ENCODE results near the gene RBM10. TPM values are rescaled to one million over a fixed set of nuclear protein-coding genes. Genes with fewer than 3 reads are reported as not detected.
"Not testable (repeated sequence)": the region's sequence is repeated elsewhere in the genome, so short reads cannot be mapped to it uniquely, and the experiment has no call there.

Gene RBM10
- total RNA-seq, 5 donors from 2014 or later (not counting 1 experiment from before 2014, with no cell fraction given): 37.3 to 60.3 (median 55.8) TPM

- H3K9me3 ChIP-seq: no peaks in the 10 kb centered on the region
- Mint-ChIP-seq H3K27me3 (peaks cover 0 to 10% of the 10 kb centered on the region in 2 donors), H3K27ac (no peak overlapping the region), H3K9me3 (no peaks in the 10 kb centered on the region), H3K4me1 (no peaks in the 10 kb centered on the region), H3K4me3 (no peak overlapping the region), H3K36me3 (no peaks in the 10 kb centered on the region)
- no peaks in the 10 kb centered on the region for H3K36me3 ChIP-seq (ENCODE audit: control insufficient read depth in 2 of 2, extremely low read depth in 1 of 2, insufficient read depth in 1 of 2, low read length in 1 of 2)
- CTCF ChIA-PET: no interaction called here
- no peak for ATAC-seq (replicated peaks in 1 of 4)
- POLR2A ChIA-PET: interaction anchor here in 1 of 2 donors (0.6 kb wide), 1 partner anchor 119 kb away, joined by 4 read pairs; no protein-coding TSS in a partner anchor
- no peak overlapping the region for H3K4me3 ChIP-seq (ENCODE audit: control insufficient read depth in 1 of 2, extremely low read depth in 1 of 2, low read length in 1 of 2)
- WGBS (ENCODE audit: insufficient coverage): 80% methylated on average over 3 of the region's 9 CpGs
- DNase-seq: no peak
- H3K27ac ChIP-seq (ENCODE audit: low read length): no peak overlapping the region
- H3K27me3 ChIP-seq (replicated peaks in 1 of 2; ENCODE audit: control insufficient read depth in 2 of 2, extremely low read depth in 1 of 2, insufficient read depth in 2 of 2, low read length in 1 of 2): no peaks in the 10 kb centered on the region
- H3K4me1 ChIP-seq (ENCODE audit: control insufficient read depth in 1 of 2, extremely low read depth in 1 of 2, insufficient read depth in 2 of 2, low read length in 2 of 2): no peaks in the 10 kb centered on the region
Observed at GRCh38 chrX:47112316-47112954, 32.6 kb upstream of the RBM10 start.

DNA sequence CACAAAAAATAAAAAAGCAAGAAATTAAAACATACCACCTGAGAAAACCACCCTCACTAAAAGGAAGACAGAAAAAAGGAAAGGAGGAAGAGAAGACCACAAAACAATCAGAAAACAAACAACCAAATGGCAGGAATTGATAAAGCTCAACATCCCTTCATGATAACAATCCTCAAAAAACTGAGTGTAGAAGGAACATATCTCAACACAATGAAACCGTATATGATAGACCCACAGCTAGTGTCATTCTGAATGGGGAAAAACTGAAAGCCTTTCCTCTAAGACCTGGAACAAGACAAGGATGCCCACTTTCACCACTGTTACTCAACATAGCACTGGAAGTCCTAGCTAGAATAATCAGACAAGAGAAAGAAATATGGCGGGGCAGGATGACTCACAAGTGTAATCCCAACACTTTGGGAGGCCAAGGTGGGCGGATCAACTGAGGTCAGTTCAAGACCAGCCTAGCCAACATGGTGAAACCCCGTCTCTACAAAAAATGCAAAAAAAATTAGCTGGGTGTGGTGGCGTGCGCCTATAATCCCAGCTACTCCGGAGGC is 28.4 kb upstream of the RBM10 start:
- H3K9me3 ChIP-seq; DNase-seq; ATAC-seq (replicated peaks in 1 of 4); H3K4me3 ChIP-seq (ENCODE audit: control insufficient read depth in 1 of 2, extremely low read depth in 1 of 2, low read length in 1 of 2); H3K36me3 ChIP-seq (ENCODE audit: control insufficient read depth in 2 of 2, extremely low read depth in 1 of 2, insufficient read depth in 1 of 2, low read length in 1 of 2); H3K4me1 Mint-ChIP-seq; POLR2A ChIA-PET; H3K36me3 Mint-ChIP-seq; H3K4me1 ChIP-seq (ENCODE audit: control insufficient read depth in 1 of 2, extremely low read depth in 1 of 2, insufficient read depth in 2 of 2, low read length in 2 of 2); H3K27me3 ChIP-seq (replicated peaks in 1 of 2; ENCODE audit: control insufficient read depth in 2 of 2, extremely low read depth in 1 of 2, insufficient read depth in 2 of 2, low read length in 1 of 2); CTCF ChIA-PET; H3K27ac Mint-ChIP-seq; H3K27ac ChIP-seq (ENCODE audit: low read length); H3K9me3 Mint-ChIP-seq; H3K4me3 Mint-ChIP-seq: not testable (repeated sequence)
- WGBS (ENCODE audit: insufficient coverage): 89% methylated on average over 3 of the region's 7 CpGs
- peaks cover 0 to 14% of the 10 kb centered on the region in 2 donors for H3K27me3 Mint-ChIP-seq

GRCh38 chrX:47124466-47124865 is 20.6 kb upstream of the RBM10 start:
- ATAC-seq (replicated peaks in 1 of 4); H3K4me3 ChIP-seq (ENCODE audit: control insufficient read depth in 1 of 2, extremely low read depth in 1 of 2, low read length in 1 of 2); POLR2A ChIA-PET; H3K9me3 ChIP-seq; H3K4me3 Mint-ChIP-seq; DNase-seq; H3K27ac Mint-ChIP-seq; H3K27ac ChIP-seq (ENCODE audit: low read length); H3K27me3 Mint-ChIP-seq; H3K36me3 Mint-ChIP-seq; H3K4me1 ChIP-seq (ENCODE audit: control insufficient read depth in 1 of 2, extremely low read depth in 1 of 2, insufficient read depth in 2 of 2, low read length in 2 of 2); H3K27me3 ChIP-seq (replicated peaks in 1 of 2; ENCODE audit: control insufficient read depth in 2 of 2, extremely low read depth in 1 of 2, insufficient read depth in 2 of 2, low read length in 1 of 2); H3K36me3 ChIP-seq (ENCODE audit: control insufficient read depth in 2 of 2, extremely low read depth in 1 of 2, insufficient read depth in 1 of 2, low read length in 1 of 2); H3K4me1 Mint-ChIP-seq; H3K9me3 Mint-ChIP-seq: not testable (repeated sequence)
- WGBS (ENCODE audit: insufficient coverage): no CpG with 5 or more reads among the region's 3 CpGs
- CTCF ChIA-PET: interaction anchor here in 1 of 2 donors (0.6 kb wide), 1 partner anchor 42 kb away, joined by 3 read pairs; no protein-coding TSS in a partner anchor

DNA sequence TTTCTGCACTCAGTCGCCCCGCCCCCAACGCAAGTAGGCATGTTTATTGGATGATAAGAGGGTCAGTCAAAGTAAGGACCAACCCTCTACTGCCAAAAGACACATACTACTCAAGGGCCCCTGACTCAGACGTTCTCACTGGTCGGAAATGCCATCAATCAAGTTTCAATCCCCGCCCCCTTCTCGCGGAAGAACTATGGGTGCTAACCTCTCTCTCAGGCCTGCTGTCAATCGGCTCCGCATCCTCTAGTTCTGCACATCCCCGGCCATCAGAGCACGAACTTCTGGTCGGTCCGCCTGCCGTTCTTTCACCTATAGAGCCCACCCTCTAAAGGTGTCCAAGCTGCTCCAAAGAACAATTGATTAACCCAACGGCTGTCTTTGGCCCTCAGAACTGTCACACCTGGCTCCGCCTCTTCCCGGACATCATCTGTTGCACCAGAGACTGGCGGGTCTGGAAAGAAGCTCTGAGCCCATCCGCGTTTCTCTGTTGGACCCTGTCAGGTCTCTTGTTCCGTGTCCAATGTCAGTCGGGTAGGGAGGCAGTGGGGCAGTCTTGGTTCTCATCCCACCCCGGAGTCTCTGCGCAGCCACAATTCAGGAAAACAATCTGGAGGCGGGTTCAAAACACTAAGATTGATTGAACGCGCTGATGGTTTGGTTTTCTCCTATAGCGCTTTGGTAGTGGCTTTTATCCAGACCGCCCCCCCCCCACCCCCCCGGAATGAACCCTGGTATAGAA is 15.7 kb upstream of the RBM10 start:
- Histone ChIP-seq H3K27me3 (replicated peaks in 1 of 2; ENCODE audit: control insufficient read depth in 2 of 2, extremely low read depth in 1 of 2, insufficient read depth in 2 of 2, low read length in 1 of 2) (no peaks in the 10 kb centered on the region), H3K4me3 (ENCODE audit: control insufficient read depth in 1 of 2, extremely low read depth in 1 of 2, low read length in 1 of 2) (peak overlapping the region; percentile 53 to 55), H3K27ac (ENCODE audit: low read length) (peak overlapping the region; percentile 51), H3K36me3 (ENCODE audit: control insufficient read depth in 2 of 2, extremely low read depth in 1 of 2, insufficient read depth in 1 of 2, low read length in 1 of 2) (no peaks in the 10 kb centered on the region), H3K4me1 (ENCODE audit: control insufficient read depth in 1 of 2, extremely low read depth in 1 of 2, insufficient read depth in 2 of 2, low read length in 2 of 2) (peaks cover 0 to 7% of the 10 kb centered on the region in 2 experiments), H3K9me3 (no peaks in the 10 kb centered on the region)
- WGBS (ENCODE audit: insufficient coverage): 0% methylated on average over 5 of the region's 31 CpGs
- DNase-seq: peak; percentile 73 to 94 (median 86)
- no peaks in the 10 kb centered on the region for H3K9me3 Mint-ChIP-seq
- POLR2A ChIA-PET: interaction anchor here (0.6 to 1.0 kb wide), 4 partner anchors 14 to 1912 kb away, joined by 3 to 4 read pairs (median 4); no protein-coding TSS in a partner anchor
- H3K4me3 Mint-ChIP-seq: peak overlapping the region; percentile 88 to 95 (median 95)
- H3K27ac Mint-ChIP-seq: peak overlapping the region; percentile 93 to 96
- peak; percentile 98 to 99 (median 98) for ATAC-seq (replicated peaks in 1 of 4)
- H3K36me3 Mint-ChIP-seq: no peaks in the 10 kb centered on the region
- peaks cover 0 to 6% (median 2%) of the 10 kb centered on the region in 3 donors for H3K4me1 Mint-ChIP-seq
- CTCF ChIA-PET: interaction anchor here in 1 of 2 donors (0.5 to 1.5 kb wide), 2 partner anchors 15 to 183 kb away, joined by 3 to 6 read pairs; partner anchors contain the start of gene NDUFB11
- no peaks in the 10 kb centered on the region for H3K27me3 Mint-ChIP-seq

- DNase-seq (no peak), ATAC-seq (replicated peaks in 1 of 4) (no peak)
- Mint-ChIP-seq H3K4me3 (peak overlapping the region; percentile 88 to 95 (median 95)), H3K9me3 (no peaks in the 10 kb centered on the region), H3K4me1 (peaks cover 0 to 6% (median 2%) of the 10 kb centered on the region in 3 donors), H3K27ac (no peak overlapping the region), H3K27me3 (no peaks in the 10 kb centered on the region), H3K36me3 (no peaks in the 10 kb centered on the region)
- peak overlapping the region in 1 of 2 donors; percentile 53 for H3K4me3 ChIP-seq (ENCODE audit: control insufficient read depth in 1 of 2, extremely low read depth in 1 of 2, low read length in 1 of 2)
- no peaks in the 10 kb centered on the region for H3K9me3 ChIP-seq
- ChIA-PET CTCF (interaction anchor here (0.5 to 1.5 kb wide), 3 partner anchors 15 to 695 kb away, joined by 3 to 6 read pairs (median 3); partner anchors contain the start of gene NDUFB11 (in 1 of the 2)), POLR2A (interaction anchor here (0.6 to 1.0 kb wide), 4 partner anchors 14 to 426 kb away, joined by 4 to 6 read pairs (median 4); partner anchors contain the start of gene RP2 (in 1 of the 2))
- H3K27me3 ChIP-seq (replicated peaks in 1 of 2; ENCODE audit: control insufficient read depth in 2 of 2, extremely low read depth in 1 of 2, insufficient read depth in 2 of 2, low read length in 1 of 2): no peaks in the 10 kb centered on the region
- WGBS (ENCODE audit: insufficient coverage): no CpG with 5 or more reads among the region's 11 CpGs
- H3K36me3 ChIP-seq (ENCODE audit: control insufficient read depth in 2 of 2, extremely low read depth in 1 of 2, insufficient read depth in 1 of 2, low read length in 1 of 2): no peaks in the 10 kb centered on the region
- H3K4me1 ChIP-seq (ENCODE audit: control insufficient read depth in 1 of 2, extremely low read depth in 1 of 2, insufficient read depth in 2 of 2, low read length in 2 of 2): peaks cover 0 to 7% of the 10 kb centered on the region in 2 experiments
- peak overlapping the region; percentile 51 for H3K27ac ChIP-seq (ENCODE audit: low read length)
Observed at GRCh38 chrX:47129899-47130358, 15.1 kb upstream of the RBM10 start.

- Mint-ChIP-seq H3K27me3 (no peaks in the 10 kb centered on the region), H3K36me3 (no peaks in the 10 kb centered on the region), H3K4me1 (peaks cover 0 to 4% (median 0%) of the 10 kb centered on the region in 3 donors), H3K4me3 (no peak overlapping the region), H3K9me3 (no peaks in the 10 kb centered on the region), H3K27ac (no peak overlapping the region)
- H3K27ac ChIP-seq (ENCODE audit: low read length): no peak overlapping the region
- H3K4me3 ChIP-seq (ENCODE audit: control insufficient read depth in 1 of 2, extremely low read depth in 1 of 2, low read length in 1 of 2): no peak overlapping the region
- ChIA-PET CTCF (no interaction called here), POLR2A (interaction anchor here in 1 of 2 donors (0.8 kb wide), 1 partner anchor 44 kb away, joined by 3 read pairs; no protein-coding TSS in a partner anchor)
- no peaks in the 10 kb centered on the region for H3K9me3 ChIP-seq
- DNase-seq (no peak), ATAC-seq (replicated peaks in 1 of 4) (no peak)
- no CpG with 5 or more reads among the region's 5 CpGs for WGBS (ENCODE audit: insufficient coverage)
- no peaks in the 10 kb centered on the region for H3K27me3 ChIP-seq (replicated peaks in 1 of 2; ENCODE audit: control insufficient read depth in 2 of 2, extremely low read depth in 1 of 2, insufficient read depth in 2 of 2, low read length in 1 of 2)
- H3K36me3 ChIP-seq (ENCODE audit: control insufficient read depth in 2 of 2, extremely low read depth in 1 of 2, insufficient read depth in 1 of 2, low read length in 1 of 2): no peaks in the 10 kb centered on the region
- peaks cover 0 to 6% of the 10 kb centered on the region in 2 experiments for H3K4me1 ChIP-seq (ENCODE audit: control insufficient read depth in 1 of 2, extremely low read depth in 1 of 2, insufficient read depth in 2 of 2, low read length in 2 of 2)
Observed at GRCh38 chrX:47133493-47133892, 11.5 kb upstream of the RBM10 start.

All from T-cell (primary cell).